Fibroblast of mammary gland (primary cell): ENCODE measurements around the gene E2F7.

Experiments used
- DNase-seq: peaks from one replicate; pipeline ENCODE4 v3.0.0-alpha.2; 2010; ENCODE audit warnings: low read depth
- H3K4me3 ChIP-seq: 2 replicates; pipeline ENCODE4 v1.5.1; 2011; ENCODE audit warnings: low read depth, mild to moderate bottlenecking, low read length, moderate library complexity; ENCODE audit not compliant: control insufficient read depth
- TF ChIP-seq, protein P1 (sequence below): conservative IDR thresholded peaks from 2 replicates; pipeline ENCODE4 v1.5.1; 2011; ENCODE audit warnings: low read depth, low read length, inconsistent platforms; ENCODE audit not compliant: control insufficient read depth, insufficient read depth

Gene E2F7

DNA sequence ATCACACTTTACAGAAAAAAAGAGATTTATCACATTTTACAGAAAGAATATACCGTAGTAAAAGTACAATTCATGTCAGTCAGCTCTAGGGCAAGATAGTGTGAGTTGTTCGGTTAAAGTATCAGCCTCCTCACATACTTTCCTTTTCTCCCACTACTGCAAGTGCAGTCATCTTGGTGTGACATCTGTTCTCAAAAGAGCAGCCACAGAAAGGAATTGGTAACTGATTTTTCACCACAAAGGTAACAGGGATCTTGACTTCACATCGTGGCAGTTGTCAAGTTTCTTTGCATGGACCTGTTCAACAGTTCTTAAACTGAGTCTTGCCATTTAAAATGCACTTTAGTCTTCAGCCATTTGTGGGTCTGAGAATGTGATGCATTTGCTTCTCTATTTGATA is 5.0 kb upstream of the E2F7 start:
- no peak for DNase-seq
- TF ChIP-seq, protein P1, sequence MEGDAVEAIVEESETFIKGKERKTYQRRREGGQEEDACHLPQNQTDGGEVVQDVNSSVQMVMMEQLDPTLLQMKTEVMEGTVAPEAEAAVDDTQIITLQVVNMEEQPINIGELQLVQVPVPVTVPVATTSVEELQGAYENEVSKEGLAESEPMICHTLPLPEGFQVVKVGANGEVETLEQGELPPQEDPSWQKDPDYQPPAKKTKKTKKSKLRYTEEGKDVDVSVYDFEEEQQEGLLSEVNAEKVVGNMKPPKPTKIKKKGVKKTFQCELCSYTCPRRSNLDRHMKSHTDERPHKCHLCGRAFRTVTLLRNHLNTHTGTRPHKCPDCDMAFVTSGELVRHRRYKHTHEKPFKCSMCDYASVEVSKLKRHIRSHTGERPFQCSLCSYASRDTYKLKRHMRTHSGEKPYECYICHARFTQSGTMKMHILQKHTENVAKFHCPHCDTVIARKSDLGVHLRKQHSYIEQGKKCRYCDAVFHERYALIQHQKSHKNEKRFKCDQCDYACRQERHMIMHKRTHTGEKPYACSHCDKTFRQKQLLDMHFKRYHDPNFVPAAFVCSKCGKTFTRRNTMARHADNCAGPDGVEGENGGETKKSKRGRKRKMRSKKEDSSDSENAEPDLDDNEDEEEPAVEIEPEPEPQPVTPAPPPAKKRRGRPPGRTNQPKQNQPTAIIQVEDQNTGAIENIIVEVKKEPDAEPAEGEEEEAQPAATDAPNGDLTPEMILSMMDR: no peak
- no peak overlapping the region for H3K4me3 ChIP-seq

DNA sequence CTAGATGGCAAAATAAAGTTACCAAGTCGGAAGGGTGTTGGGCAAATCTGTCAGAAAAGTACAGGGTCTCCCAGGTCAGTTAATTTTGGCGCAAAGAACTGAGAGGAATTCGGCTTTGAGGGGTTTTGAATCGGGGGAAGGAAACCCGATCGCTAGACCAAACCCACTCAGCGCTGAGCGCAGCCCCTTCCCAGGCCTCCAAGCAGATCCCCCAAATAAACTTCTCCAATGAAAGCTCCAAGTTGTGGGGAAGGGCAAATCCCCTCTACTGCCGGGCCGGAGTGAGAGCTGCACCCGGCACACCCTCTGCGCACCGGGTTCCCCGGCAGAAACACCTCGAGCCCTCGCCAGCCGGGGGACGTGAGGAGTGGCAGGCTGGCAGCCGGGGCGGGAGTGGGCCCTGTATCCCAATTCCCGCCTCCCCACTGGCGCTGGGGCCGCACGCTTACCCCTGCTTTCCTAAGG is 441 bp downstream of the E2F7 start:
- H3K4me3 ChIP-seq: peak overlapping the region; percentile 79
- TF ChIP-seq, protein P1: no peak
- DNase-seq: no peak

DNA sequence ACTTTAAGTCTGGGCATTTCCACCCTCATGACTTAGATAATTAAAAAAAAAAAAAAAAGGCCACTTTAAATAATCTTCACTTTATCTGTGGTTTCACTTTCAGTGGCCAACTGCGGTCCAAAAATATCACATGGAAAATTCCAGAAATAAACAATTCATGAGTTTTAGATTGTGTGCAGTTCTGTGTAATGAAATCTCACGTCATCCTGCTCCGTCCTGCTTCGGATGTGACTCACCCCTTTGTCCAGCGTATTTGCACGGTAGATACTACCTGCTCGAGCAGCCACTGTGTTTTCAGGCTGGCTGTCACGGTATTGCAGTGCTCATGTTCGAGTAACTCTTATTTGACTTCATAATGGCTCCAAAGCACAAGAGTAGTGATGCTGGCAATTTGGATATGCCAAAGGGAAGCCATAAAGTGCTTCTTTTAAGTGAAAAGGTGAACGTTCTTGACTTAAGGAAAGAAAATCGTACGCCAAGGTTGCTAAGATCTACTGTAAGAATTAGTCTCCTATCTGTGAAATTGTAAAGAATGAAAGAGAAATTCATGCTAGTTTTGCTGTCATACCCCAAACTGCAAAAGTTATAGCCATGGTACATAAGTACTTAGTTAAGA is 2.4 kb downstream of the E2F7 start:
- no peak overlapping the region for H3K4me3 ChIP-seq
- TF ChIP-seq, protein P1: no peak

DNA sequence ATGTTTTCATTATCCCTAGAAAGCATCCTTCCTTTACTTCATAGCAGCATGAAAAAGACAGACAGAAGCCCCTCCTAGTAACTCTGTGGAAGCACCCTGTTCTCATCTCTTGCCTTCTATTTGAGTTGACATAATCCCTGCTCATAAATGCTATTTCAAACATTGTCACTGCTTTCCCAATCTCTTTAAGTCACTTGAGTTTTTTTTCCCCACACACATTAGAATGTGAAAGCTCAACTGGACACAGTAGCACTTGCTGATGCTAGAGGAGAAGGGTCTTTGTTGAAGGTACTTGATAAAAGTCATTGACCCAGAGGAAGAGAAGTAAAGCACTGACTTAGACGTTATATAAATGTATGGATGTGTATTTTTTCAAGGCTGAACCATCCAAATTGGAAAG is 3.0 kb downstream of the E2F7 start:
- no peak for DNase-seq
- TF ChIP-seq, protein P1: no peak
- H3K4me3 ChIP-seq: no peak overlapping the region

More for the DNA sequence above, 2.4 kb downstream of the E2F7 start:
- DNase-seq: no peak

DNA sequence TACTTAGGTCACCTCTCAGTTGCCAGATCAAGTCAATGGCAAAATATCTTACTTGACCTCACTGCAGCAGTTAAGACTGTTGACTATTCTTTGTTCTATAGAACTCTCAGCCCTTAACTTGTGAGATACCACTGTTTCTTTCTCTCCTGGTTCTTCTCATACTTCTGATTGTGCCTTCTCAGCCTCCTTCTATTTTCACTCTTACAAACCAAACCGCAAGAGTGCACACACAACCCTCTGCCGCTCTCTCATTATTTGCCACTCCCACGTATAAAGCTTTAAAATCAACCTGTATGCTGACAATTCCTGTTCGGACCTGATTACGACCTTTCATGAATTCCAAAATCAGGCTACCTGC is 4.5 kb downstream of the E2F7 start:
- no peak for DNase-seq
- TF ChIP-seq, protein P1: no peak
- H3K4me3 ChIP-seq: no peak overlapping the region

DNA sequence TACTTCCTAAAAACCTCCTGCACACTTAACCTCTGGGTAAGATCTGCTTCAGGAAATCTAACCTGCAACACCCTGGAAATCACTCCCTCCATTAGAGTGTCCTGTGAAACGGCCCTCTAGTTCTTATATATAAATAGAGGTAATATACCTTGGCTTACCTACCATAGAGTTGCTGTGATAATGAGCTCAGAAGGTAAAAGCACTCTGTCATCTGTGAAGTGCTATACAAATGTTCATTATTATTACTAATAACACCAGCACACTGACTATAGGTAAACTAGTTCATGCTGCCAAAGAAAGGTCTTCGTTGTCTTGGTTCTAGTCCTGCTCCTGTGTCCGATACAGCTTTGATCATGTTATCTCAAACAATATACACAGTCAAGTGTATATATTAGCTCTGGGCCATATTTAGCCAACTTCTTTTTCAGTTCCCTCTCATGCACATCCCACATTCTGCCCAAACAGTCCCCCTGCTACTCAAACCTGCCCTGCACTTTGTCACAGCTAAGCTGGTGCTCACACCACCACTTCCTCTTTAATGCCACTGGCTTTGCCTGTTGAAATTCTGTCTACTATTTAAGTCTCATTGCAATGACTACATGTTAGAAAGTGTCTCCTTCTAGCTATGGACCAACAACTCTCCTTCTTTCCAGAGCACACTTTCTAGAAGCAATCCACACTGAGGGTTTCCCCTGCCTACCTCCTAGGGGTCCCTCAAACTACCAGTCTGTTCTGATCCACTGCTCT is 5.1 kb downstream of the E2F7 start:
- DNase-seq: no peak
- no peak overlapping the region for H3K4me3 ChIP-seq

More for the DNA sequence above, 5.1 kb downstream of the E2F7 start:
- TF ChIP-seq, protein P1: no peak
